ENCODE data around the gene PDK1. TPM values are rescaled to one million over a fixed set of nuclear protein-coding genes. Genes with fewer than 3 reads are reported as not detected.

PDK1 gene
- total RNA-seq, 1 donor from 2014 or later, result 14.8 TPM

GRCh38 chr2:172623249-172623965 lies 67.5 kb downstream of the PDK1 start:
- ATAC-seq (ENCODE audit: low read depth), result no peak
- TF ChIP-seq CTCF (IDR thresholded peaks at IDR 0.05), result no peak
- Mint-ChIP-seq H3K27me3 (no peaks in the 10 kb centered on the region), H3K36me3 (ENCODE audit: low read depth) (peaks cover 4% of the 10 kb centered on the region), H3K4me1 (no peaks in the 10 kb centered on the region), H3K27ac (no peak overlapping the region), H3K4me3 (no peak overlapping the region), H3K9me3 (no peaks in the 10 kb centered on the region)
- no peak for DNase-seq
- POLR2A ChIA-PET, result no interaction called here
- intact Hi-C loops (cut with micrococcal nuclease), result no loop called here
- CTCF ChIA-PET, result no interaction called here

- no peaks in the 10 kb centered on the region for H3K4me1 Mint-ChIP-seq
- intact Hi-C loops (cut with micrococcal nuclease), result no loop called here
- no peaks in the 10 kb centered on the region for H3K27me3 Mint-ChIP-seq
- no peaks in the 10 kb centered on the region for H3K9me3 Mint-ChIP-seq
- H3K36me3 Mint-ChIP-seq (ENCODE audit: low read depth), result peaks cover 5% of the 10 kb centered on the region
- ChIA-PET POLR2A (no interaction called here), CTCF (no interaction called here)
- DNase-seq (no peak), ATAC-seq (ENCODE audit: low read depth) (no peak)
- H3K27ac Mint-ChIP-seq, result no peak overlapping the region
- H3K4me3 Mint-ChIP-seq, result no peak overlapping the region
- TF ChIP-seq CTCF (IDR thresholded peaks at IDR 0.05), result no peak
These were observed 69.1 kb downstream of the PDK1 start for GRCh38 chr2:172624996-172625395.

- Mint-ChIP-seq H3K27ac (no peak overlapping the region), H3K4me3 (no peak overlapping the region), H3K9me3 (peaks cover under 1% of the 10 kb centered on the region), H3K27me3 (no peaks in the 10 kb centered on the region), H3K36me3 (ENCODE audit: low read depth) (peaks cover 5% of the 10 kb centered on the region), H3K4me1 (no peaks in the 10 kb centered on the region)
- ATAC-seq (ENCODE audit: low read depth) (no peak), DNase-seq (no peak)
- CTCF ChIA-PET, result interaction anchor here (0.7 kb wide), 1 partner anchor 32 kb away, joined by 3 read pairs; no protein-coding TSS in a partner anchor
- no peak for TF ChIP-seq CTCF (IDR thresholded peaks at IDR 0.05)
- POLR2A ChIA-PET, result no interaction called here
- intact Hi-C loops (cut with micrococcal nuclease), result no loop called here
These were observed 71.3 kb downstream of the PDK1 start for GRCh38 chr2:172627181-172627580.

- Mint-ChIP-seq H3K4me3 (no peak overlapping the region), H3K27ac (no peak overlapping the region), H3K27me3 (no peaks in the 10 kb centered on the region), H3K9me3 (peaks cover 4% of the 10 kb centered on the region), H3K4me1 (no peaks in the 10 kb centered on the region), H3K36me3 (ENCODE audit: low read depth) (peaks cover 5% of the 10 kb centered on the region)
- no peak for ATAC-seq (ENCODE audit: low read depth)
- intact Hi-C loops (cut with micrococcal nuclease), result no loop called here
- CTCF ChIA-PET, result no interaction called here
- TF ChIP-seq CTCF (IDR thresholded peaks at IDR 0.05), result no peak
- POLR2A ChIA-PET, result no interaction called here
- DNase-seq, result no peak
These were observed 72.2 kb downstream of the PDK1 start for GRCh38 chr2:172628085-172628484.

- no peak for TF ChIP-seq CTCF (IDR thresholded peaks at IDR 0.05)
- ATAC-seq (ENCODE audit: low read depth) (no peak), DNase-seq (no peak)
- intact Hi-C loops (cut with micrococcal nuclease), result no loop called here
- ChIA-PET CTCF (no interaction called here), POLR2A (no interaction called here)
- no peak overlapping the region for H3K4me3 Mint-ChIP-seq
- H3K4me1 Mint-ChIP-seq, result no peaks in the 10 kb centered on the region
- peaks cover 4% of the 10 kb centered on the region for H3K36me3 Mint-ChIP-seq (ENCODE audit: low read depth)
- H3K9me3 Mint-ChIP-seq, result peaks cover 4% of the 10 kb centered on the region
- H3K27ac Mint-ChIP-seq, result no peak overlapping the region
- H3K27me3 Mint-ChIP-seq, result no peaks in the 10 kb centered on the region
These were observed 73.7 kb downstream of the PDK1 start for GRCh38 chr2:172629586-172629985.
